SK-MEL-5 (cell line): ENCODE data around the gene MED25. TPM values are rescaled to one million over a fixed set of nuclear protein-coding genes. Genes with fewer than 3 reads are reported as not detected.
"Not testable (repeated sequence)": the region's sequence is repeated elsewhere in the genome, so short reads cannot be mapped to it uniquely, and the experiment has no call there.

Source experiments
- DNase-seq: peaks from one replicate; pipeline ENCODE4 v3.0.0-alpha.2; 2016; ENCODE audit warnings: low read depth, low spot score
- in situ Hi-C: cut with HindIII; loops from 2 replicates; pipeline ENCODE4 v1.10.0; 2016; ENCODE audit warnings: low sequenced_read_pairs, high pct_unique_total_duplicates, low pct_unique_long_range_greater_than_20kb
- total RNA-seq: library from RNA; depleted of rRNA; stranded (reverse); fragments of >200 nt; shearing (Covaris generic); gene quantifications from 2 replicates; pipeline ENCODE4 v1.2.3, GENCODE V29; 2014

Gene MED25
- total RNA-seq, 1 experiment from 2014 or later = 7.8 TPM

DNA sequence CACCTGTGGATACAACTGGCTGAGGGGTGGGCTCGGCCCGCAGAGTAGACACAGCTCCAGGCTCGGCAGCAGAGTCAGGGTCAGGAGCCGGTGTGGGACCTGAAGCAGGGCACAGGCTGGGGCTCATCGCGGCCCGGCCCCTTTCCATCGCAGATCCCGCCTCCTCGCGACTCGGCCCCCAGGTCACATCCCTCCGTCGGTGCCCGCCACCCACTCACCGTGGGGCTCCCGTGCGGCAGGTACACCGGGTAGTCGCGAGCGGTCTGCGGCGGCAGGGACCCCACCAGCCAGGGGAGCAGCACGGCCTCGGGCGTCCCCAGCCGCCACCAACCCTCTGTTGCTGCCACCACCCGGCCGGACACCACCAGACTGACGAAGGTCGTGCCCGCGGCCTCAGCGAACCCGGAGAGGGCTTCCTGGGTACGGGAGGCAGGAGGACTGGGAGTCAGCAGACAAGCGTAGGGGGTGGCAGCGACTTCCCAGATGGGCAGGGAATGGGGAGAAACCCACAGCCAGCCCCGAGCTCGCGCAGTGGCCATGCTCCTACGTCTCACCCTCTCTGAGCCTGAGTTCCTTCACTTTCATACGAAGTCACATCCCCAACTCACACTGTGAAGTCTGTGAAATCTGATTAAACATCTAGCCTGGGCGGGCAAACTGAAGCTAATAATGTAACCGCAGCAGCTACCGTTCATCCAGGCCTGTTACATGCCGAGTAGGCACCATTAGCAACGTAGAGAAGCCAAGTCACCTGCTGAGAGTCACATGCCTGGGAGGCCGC is 8.7 kb upstream of the MED25 start:
- in situ Hi-C loops = no loop called here
- peak; percentile 52 for DNase-seq

DNA sequence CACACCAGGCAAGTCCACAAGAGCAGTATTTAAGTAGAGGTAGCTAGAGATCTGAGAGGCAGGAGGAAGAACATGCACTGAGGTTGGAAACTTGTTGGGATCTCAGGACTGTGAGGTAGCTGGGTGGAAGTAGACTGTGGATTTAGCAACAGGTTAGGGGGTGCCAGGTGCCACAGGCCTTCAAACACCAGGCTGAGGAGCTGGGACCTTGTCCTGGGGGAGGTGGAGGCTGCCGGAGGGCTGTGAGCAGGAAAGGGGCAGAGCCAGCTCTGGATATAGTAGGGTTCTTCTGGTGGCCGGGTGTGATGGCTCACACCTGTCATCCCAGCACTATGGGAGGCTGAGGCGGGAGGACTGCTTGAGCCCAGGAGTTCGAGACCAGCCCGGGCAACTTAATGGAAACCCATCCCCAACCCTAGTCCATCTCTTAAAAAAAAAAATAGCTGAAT is 8.1 kb upstream of the MED25 start:
- in situ Hi-C loops = no loop called here
- DNase-seq = no peak

DNA sequence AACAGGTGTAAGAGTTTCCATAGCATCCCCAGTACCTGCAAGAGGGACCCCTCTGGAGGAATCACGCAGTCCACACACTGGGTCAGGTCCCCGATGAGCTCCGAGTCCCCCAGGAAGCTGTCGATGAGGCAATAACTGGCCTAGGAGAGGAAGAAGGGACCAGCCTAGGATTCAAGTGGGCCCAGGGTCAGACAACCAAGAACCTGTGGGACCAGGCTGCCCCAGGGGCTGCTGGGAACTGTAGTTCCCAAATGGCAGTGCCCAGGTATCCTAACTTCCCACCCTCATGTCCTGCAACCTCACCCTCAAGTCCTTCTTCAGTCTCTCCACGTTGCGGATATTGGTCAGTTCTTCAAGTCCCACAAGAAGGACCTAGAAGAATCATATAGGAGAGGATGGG is 6.8 kb upstream of the MED25 start:
- in situ Hi-C loops = no loop called here
- DNase-seq = no peak

DNA sequence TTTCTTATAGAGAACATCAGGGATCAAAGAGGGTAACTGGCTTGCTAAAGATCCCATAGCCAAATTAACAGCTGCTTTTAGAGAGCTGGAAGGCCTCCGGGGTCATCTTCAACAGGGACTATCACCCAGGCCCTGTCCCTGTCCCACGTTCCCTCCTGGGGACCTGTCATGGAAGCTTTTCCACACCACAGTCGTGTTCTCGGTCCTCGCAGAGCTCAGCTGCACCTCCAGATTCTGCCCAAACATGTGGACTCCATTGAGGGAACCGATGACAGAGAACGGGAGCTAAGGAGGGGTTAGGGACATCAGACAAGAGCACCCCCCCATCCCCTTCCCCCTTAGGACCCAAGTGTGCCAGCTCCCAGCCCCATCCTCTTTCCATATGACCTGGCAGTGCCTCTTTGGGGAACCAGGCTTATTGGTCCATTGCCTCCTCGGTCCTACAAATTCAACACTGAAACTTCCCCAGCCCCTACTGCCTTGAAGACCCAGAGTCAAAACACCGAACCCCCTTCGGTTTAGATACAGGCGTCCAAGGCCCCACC is 5.6 kb upstream of the MED25 start:
- in situ Hi-C loops = no loop called here
- no peak for DNase-seq

DNA sequence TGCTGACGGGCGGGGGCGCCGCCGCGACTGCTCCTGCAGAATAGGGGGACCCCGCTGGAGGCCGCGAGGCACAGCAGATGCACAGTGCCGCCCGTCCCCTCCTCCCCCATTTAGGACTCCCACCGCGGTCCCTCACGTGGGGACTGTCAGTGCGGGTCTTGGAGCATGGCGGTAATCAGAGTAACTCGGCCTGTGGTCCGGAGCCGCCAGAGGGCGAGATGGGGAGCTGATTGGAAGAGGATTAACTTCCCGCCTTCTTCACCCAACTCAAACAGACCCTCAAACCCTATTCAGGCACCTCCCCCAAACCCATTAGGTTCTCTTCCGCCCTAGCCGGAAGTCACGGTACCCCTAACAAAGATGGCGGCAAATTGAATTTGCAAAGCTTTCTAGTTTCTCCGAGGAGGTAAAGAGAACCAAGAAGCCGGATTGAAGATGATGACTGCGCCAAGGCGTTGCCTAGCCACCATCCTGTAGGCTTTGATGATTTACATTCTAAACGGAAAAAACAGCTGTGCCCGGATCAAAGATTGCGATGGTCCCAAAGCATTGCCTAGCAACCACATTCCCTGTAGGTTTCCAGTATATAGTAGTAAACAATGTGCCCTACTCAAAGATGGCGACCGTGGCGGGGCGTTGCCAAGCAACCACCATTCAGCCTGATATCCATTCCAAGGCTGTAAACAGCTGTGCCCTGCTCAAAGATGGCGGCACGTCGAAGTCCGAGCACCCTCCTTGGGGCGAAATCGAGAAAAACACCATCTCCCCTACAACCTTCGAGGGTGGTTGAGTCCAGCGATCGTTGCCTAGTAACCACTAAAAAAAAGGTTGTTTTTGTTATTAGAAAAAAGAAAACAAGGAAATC is 4.9 kb upstream of the MED25 start, which contains the start of gene FUZ:
Gene FUZ, minus strand, starts transcription at position 296 of the 865 bp plus-strand sequence. Its CDS starts 186 bp downstream, at position 110.
- DNase-seq = peak; percentile 98
- in situ Hi-C loops = no loop called here

DNA sequence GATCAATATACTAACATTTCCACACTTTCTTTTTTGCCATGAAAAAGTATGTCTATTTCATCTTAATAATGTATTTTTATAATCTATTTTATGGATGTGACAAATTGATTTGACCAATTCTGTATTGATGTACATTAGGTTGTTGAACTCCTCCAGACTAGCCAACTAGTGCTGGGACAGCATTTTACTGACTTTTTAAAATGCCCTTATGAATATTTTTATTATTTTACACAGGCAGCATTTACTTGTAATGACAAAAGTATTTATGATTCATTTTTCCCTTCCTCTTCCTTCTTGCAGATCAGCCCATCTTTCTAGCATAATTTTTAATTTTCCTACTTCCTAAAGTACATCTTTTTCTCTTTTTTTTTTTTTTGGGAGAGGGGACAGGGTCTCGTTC is 4.1 kb upstream of the MED25 start:
- in situ Hi-C loops = no loop called here
- DNase-seq = no peak

DNA sequence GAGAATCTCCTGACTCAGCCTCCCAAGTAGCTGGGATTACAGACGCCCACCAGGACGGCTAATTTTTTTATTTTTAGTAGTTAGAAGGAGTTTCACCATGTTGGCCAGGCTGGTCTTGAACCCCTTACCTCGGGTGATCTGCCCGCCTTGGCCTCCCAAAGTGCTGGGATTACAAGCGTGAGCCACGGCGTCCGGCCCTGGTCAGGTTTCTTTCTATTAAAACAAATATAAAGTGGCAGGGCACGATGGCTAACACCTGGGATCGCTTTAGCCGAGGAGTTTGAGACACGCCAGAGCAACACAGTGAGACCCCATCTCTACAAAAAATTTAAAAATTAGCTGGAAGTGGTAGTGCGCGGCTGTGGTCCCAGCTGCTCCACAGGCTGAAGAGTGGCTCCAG is 1.5 kb upstream of the MED25 start:
- in situ Hi-C loops = no loop called here

DNA sequence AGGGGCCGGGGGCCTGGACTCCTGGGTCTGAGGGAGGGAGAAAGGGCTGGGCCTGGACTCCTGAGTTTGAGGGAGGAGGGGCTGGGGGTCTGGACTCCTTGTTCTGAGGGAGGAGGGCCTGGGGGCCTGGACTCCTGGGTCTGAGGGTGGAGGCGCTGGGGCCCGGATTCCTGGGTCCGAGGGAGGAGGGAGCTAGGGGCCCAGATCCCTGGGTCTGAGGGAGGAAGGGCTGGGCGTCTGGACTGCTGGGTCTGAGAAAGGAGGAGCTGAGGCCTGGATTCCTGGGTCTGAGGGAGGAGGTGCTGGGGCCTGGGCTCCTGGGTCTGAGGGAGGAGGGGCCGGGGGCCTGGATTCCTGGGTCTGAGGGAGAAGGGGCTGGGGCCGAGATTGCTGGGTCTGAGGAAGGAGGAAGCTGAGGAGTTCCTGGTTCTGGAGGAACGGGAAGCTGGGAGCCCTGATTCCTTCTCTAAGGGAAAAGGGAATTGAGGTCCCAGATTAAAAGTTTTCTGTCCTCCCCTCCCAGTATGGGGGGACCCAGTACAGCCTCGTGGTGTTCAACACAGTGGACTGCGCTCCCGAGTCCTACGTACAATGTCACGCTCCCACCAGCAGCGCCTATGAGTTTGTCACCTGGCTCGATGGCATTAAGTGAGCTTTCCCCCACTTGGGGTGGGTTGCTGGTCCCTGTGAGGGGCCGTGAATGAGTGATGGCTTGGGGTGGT is 721 bp downstream of the MED25 start:
- in situ Hi-C loops = no loop called here
- no peak for DNase-seq

More for the DNA sequence above, 1.5 kb upstream of the MED25 start:
- DNase-seq = no peak

DNA sequence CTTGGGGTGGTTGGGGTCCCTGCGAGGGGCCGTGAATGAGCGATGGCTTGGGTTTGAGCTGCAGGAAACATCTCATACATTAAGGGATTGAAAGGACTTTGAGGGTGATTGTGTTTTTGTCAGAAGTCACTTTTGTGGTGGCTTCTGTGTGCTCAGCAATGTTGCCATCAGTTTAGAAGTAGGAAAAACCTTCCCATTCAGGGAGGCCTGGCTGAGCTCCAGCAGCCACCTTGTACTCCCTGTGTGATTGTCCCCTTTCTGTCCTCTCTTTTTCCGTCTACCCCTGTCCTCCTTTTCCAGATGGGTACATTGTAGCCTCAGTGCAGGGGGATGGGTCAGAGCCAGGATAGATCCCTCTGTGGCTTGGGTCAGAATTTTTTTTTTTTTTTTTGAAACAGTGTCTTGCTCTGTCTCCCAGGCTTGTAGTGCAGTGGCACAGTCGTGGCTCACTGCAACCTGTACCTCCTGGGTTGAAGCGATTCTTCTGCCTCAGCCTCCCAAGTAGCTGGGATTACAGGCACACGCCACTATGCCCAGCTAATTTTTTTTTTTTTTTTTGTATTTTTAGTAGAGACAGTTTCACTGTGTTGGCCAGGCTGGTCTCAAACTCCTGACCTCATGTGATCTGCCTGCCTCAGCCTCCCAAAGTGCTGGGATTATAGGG is 1.5 kb downstream of the MED25 start:
- in situ Hi-C loops, DNase-seq: not testable (repeated sequence)

DNA sequence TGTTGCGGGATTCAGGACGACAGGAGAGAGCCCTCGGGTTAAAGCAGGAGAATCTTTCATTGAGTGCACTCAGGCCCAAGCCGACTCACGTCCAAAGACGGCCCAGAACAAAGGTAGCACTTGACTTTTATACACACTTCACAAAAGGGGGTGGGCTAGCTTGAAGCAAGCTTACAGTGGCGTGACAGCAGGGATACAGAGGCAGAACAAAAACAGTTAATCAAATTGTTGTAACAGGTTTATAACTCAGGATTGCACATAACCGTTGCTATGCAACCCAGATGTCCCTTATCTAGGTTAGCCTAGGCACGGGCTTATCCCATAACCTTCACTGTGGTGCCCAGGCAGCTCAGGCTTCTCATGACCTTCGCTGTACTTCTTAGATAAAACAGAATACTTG is 2.0 kb downstream of the MED25 start:
- no peak for DNase-seq
- in situ Hi-C loops = no loop called here

DNA sequence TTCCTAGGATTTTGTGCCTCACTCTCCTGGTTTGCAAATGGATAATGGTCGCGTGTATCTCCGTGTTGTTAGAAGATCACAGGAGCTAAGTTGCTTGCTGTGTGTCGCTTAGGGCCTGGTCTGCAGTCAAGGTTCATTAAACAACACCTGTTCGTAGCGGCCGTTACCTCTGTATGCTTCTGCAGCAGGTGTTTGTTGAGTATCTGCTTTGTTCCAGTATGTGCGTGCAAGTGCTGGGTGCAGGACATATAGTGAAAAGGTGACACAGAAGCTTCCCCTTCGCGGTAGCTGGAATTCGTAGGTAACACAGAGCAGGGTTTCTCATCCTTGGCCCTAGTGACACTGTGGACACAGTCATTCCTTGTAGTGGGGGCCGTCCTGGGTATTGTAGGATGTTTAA is 5.4 kb downstream of the MED25 start:
- DNase-seq = no peak
- in situ Hi-C loops = no loop called here

DNA sequence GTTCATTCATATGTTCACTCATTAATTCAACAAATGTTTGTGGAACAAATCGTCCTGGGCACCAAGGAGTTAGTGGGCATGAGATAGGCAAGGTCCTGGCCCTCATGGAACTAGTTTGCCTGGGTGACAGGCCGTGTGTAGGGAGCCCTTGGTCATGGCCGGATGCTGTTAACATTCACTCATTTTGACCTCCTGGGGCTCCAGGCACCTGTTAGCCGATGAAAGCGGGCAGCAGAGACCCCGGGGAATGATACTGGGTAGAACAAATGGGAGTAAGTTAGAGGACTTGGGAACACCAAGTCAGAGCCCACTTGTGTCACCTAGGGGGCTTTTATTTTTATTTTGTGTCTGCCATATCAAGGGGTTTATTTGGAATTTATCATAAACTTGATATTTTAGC is 6.6 kb downstream of the MED25 start:
- in situ Hi-C loops = no loop called here
- DNase-seq = no peak

DNA sequence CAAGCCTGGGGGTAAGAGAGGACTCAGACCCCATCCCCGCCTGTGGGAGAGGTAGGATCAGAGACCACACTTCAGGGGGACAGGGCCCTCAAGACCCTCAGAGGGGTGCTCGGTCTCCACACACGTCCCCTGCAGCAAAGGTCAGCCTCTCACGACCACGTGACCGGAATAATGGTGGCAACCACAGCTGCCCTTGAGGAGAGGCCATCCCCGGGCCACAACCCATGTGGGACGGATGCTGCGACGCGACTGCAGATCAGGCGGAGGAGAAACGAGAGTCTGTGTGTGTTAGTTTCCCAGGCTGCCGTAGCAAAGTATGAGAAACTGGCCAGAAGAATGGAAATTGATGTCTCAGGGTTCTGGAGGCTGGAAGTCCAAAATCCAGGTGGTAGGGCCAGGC is 8.9 kb downstream of the MED25 start:
- no peak for DNase-seq
- in situ Hi-C loops = no loop called here

DNA sequence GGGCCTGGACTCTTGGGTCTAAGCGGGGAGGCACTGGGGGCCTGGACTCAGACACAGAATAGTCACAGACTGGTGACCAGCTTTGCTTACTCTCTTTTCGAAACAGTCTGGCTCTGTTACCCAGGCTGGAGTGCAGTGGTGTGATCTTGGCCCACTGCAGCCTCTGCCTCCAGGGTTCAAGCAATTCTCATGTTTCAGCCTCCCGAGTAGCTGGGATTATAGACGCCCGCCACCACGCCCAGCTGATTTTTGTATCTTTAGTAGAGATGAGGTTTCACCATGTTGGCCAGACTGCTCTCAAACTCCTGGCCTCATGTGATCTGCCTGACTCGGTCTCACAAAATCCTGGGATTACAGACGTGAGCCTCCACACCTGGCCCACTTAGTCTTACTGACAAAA is 11.1 kb downstream of the MED25 start:
- in situ Hi-C loops = no loop called here
- no peak for DNase-seq

DNA sequence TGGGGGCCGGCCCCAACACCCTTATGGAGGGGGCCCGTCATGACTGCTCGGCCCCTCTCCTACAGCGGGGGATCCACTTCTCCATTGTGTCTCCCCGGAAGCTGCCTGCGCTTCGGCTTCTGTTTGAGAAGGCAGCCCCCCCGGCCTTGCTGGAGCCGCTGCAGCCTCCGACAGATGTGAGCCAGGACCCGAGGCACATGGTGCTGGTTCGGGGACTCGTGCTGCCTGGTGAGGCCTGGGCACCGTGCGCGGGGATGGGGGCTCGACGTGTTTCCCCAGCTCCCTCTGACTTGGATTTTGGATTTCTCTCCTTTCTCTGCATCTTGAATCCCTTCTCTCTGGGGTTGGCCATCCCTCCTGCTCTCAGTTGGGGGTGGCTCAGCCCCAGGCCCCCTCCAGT is 11.6 kb downstream of the MED25 start:
- in situ Hi-C loops = no loop called here

DNA sequence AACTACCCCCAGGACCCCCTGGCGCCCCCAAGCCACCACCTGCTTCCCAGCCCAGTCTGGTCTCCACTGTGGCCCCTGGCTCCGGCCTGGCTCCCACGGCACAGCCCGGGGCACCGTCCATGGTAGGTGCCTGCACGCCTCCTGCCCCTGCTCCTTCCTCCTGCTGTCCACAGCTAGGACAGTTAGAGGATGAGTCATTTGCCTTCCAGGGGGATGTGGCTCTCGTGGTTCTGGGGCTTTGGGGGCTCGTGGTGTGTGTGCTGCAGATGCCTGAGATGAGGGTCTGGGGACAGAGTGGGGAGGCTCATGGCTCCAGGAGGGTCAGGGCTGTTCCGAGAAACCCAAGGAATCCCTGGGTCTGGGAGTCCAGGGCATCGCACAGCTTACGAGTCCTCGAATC is 12.7 kb downstream of the MED25 start:
- DNase-seq = no peak
- in situ Hi-C loops = no loop called here

More for the DNA sequence above, 11.6 kb downstream of the MED25 start:
- no peak for DNase-seq

DNA sequence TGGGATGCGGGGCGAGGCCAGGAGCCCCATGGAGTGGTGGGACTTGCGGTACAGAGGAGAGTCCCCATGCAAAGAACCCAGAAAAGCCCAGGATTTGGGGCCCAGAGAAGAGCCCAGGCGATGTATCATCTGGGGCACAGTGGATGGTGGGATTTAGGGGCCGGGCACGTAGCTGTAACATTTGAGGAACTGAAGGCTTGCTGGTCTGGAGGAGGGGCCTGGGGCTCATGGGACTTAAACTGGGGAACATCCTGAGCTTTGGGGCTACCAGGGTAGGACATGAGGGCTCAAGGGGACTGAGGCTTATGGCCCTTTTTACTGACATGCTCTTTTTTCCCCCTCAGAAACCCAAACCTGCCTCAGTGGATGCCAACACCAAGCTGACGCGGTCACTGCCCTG is 13.5 kb downstream of the MED25 start:
- DNase-seq = no peak
- in situ Hi-C loops = no loop called here
